HepG2 (cell line): ENCODE data around the gene NHP2. TPM values are rescaled to one million over a fixed set of nuclear protein-coding genes. Genes with fewer than 3 reads are reported as not detected.

ENCODE experiments used
- FOSL2 ChIP-seq: sonication (generic); formaldehyde crosslinking; IDR thresholded peaks from 2 replicates; pipeline ENCODE4 v1.4.0; 2020; ENCODE audit warnings: missing genetic modification reagents
- HOXA5 ChIP-seq: sonication (generic); formaldehyde crosslinking; IDR thresholded peaks from 2 replicates; pipeline ENCODE4 v1.4.0; 2020; ENCODE audit warnings: missing genetic modification reagents
- KDM5B ChIP-seq: sonication (generic); formaldehyde crosslinking; IDR thresholded peaks from 2 replicates; pipeline ENCODE4 v1.4.0; 2020; ENCODE audit warnings: missing genetic modification reagents, mild to moderate bottlenecking, borderline replicate concordance
- MAFF ChIP-seq: IDR thresholded peaks from 2 replicates; pipeline ENCODE4 v1.6.1; 2011; ENCODE audit warnings: low read depth, low read length, improper control_type of control experiment
- MED13 ChIP-seq: sonication (generic); formaldehyde crosslinking; IDR thresholded peaks from 2 replicates; pipeline ENCODE4 v1.5.0; 2020; ENCODE audit warnings: missing genetic modification reagents
- MEIS1 ChIP-seq: sonication (generic); formaldehyde crosslinking; IDR thresholded peaks from 2 replicates; pipeline ENCODE4 v1.9.0; 2021; ENCODE audit warnings: mild to moderate bottlenecking, missing genetic modification reagents, moderate library complexity, borderline replicate concordance
- NAIF1 ChIP-seq: sonication (generic); formaldehyde crosslinking; IDR thresholded peaks from 2 replicates; pipeline ENCODE4 v1.5.0; 2020; ENCODE audit warnings: mild to moderate bottlenecking, missing genetic modification reagents, borderline replicate concordance
- NFKB2 ChIP-seq: sonication (generic); formaldehyde crosslinking; IDR thresholded peaks from 2 replicates; pipeline ENCODE4 v1.4.0; 2020; ENCODE audit warnings: missing genetic modification reagents, borderline replicate concordance
- POLR2G ChIP-seq: fragments of 200-400 bp; formaldehyde crosslinking; IDR thresholded peaks from 2 replicates; pipeline ENCODE4 v1.6.1; 2018; ENCODE audit warnings: mild to moderate bottlenecking, low read depth, low read length, moderate library complexity
- ZNF124 ChIP-seq: sonication (generic); formaldehyde crosslinking; IDR thresholded peaks from 2 replicates; pipeline ENCODE4 v1.4.0; 2020; ENCODE audit warnings: missing genetic modification reagents
- ZNF672 ChIP-seq: sonication (generic); formaldehyde crosslinking; IDR thresholded peaks from 2 replicates; pipeline ENCODE4 v1.8.1; 2022; ENCODE audit warnings: missing genetic modification reagents
- ZNF878 ChIP-seq: sonication (generic); formaldehyde crosslinking; IDR thresholded peaks from 2 replicates; pipeline ENCODE4 v1.8.1; 2023; ENCODE audit warnings: mild to moderate bottlenecking, missing genetic modification reagents, moderate library complexity
- polyA plus RNA-seq, 8 experiments: library from polyadenylated mRNA; depleted of rRNA in 3 of 8; stranded (reverse) in 7 of 8; unstranded in 1 of 8; fragments of >200 nt; fragmentation: Illumina TruSeq in 4 of 8; extraction: Trizol in 4 of 8; gene quantifications; 2 replicates each; pipeline versions ENCODE4 v1.2.1 to v1.2.3, GENCODE V29; 2011 to 2016; ENCODE audit warnings: low read depth in 4 of 8, missing spikeins in 1 of 8, mixed read lengths in 1 of 8; ENCODE audit not compliant: insufficient read depth in 1 of 8
- total RNA-seq, 5 experiments: library from RNA; depleted of rRNA; stranded (reverse); fragments of >200 nt; fragmentation: Illumina TruSeq; extraction: Trizol; gene quantifications; 2 replicates each; pipeline ENCODE4 v1.2.3, GENCODE V29; 2016; ENCODE audit warnings: low read depth in 1 of 5
- TF ChIP-seq, protein P1 (sequence below): sonication (generic); formaldehyde crosslinking; IDR thresholded peaks from 2 replicates; pipeline ENCODE4 v1.5.1; 2020; ENCODE audit warnings: mild to moderate bottlenecking, missing genetic modification reagents, borderline replicate concordance
- TF ChIP-seq, protein P2 (sequence below): sonication (generic); formaldehyde crosslinking; IDR thresholded peaks from 2 replicates; pipeline ENCODE4 v1.4.0; 2020; ENCODE audit warnings: low read depth, missing genetic modification reagents
- TF ChIP-seq, protein P3 (sequence below): sonication (generic); formaldehyde crosslinking; IDR thresholded peaks from 2 replicates; pipeline ENCODE4 v1.8.1; 2023; ENCODE audit warnings: mild to moderate bottlenecking, moderate library complexity, missing genetic modification reagents
- TF ChIP-seq, protein P4 (sequence below): sonication (generic); formaldehyde crosslinking; IDR thresholded peaks from 2 replicates; pipeline ENCODE4 v1.4.0; 2020; ENCODE audit warnings: missing genetic modification reagents

Gene NHP2
- total and polyA plus RNA-seq, 2 of the 13 experiments (the other 11 are each of a cell fraction or from before 2014, with no cell fraction given), result 56.2 to 96.1 TPM

DNA sequence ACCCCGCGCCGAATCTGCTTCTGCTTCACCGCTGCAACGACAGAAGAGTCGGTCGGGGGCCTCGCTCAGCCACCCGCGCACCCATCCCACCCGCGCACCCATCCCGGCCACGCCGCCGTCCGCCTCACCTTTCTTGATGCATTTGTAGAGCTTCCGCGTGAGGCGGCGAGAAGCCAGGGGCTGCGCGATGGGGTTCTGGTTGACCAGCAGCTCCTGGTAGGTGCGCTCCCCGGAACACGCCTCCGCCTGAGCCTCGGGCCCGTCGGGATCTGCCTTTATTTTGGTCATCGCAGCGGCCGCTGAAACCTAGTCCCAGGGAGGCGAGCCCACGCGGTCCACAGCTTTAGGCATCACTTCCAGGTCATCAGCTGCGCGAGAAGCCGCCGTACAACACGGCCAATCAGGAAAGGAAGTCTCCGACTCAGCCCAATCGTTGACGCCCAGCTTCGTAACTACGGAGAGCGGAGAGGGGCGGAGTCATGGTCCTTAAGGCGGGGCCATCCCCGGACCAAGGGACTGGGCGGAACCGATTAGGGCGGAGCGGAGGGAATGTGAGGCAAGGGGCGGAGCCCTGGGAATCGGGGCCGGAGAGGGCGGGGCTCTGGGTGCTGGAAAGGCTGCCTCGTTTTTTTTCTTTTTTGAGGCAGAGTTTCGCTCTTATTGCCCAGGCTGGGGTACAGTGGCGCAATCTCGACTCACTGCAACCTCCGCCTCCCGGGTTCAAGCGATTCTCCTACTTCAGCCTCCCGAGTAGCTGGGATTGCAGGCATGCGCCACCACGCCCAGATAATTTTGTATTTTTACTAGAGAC lies at the start of gene NHP2 (continued):
- TF ChIP-seq, protein P1, sequence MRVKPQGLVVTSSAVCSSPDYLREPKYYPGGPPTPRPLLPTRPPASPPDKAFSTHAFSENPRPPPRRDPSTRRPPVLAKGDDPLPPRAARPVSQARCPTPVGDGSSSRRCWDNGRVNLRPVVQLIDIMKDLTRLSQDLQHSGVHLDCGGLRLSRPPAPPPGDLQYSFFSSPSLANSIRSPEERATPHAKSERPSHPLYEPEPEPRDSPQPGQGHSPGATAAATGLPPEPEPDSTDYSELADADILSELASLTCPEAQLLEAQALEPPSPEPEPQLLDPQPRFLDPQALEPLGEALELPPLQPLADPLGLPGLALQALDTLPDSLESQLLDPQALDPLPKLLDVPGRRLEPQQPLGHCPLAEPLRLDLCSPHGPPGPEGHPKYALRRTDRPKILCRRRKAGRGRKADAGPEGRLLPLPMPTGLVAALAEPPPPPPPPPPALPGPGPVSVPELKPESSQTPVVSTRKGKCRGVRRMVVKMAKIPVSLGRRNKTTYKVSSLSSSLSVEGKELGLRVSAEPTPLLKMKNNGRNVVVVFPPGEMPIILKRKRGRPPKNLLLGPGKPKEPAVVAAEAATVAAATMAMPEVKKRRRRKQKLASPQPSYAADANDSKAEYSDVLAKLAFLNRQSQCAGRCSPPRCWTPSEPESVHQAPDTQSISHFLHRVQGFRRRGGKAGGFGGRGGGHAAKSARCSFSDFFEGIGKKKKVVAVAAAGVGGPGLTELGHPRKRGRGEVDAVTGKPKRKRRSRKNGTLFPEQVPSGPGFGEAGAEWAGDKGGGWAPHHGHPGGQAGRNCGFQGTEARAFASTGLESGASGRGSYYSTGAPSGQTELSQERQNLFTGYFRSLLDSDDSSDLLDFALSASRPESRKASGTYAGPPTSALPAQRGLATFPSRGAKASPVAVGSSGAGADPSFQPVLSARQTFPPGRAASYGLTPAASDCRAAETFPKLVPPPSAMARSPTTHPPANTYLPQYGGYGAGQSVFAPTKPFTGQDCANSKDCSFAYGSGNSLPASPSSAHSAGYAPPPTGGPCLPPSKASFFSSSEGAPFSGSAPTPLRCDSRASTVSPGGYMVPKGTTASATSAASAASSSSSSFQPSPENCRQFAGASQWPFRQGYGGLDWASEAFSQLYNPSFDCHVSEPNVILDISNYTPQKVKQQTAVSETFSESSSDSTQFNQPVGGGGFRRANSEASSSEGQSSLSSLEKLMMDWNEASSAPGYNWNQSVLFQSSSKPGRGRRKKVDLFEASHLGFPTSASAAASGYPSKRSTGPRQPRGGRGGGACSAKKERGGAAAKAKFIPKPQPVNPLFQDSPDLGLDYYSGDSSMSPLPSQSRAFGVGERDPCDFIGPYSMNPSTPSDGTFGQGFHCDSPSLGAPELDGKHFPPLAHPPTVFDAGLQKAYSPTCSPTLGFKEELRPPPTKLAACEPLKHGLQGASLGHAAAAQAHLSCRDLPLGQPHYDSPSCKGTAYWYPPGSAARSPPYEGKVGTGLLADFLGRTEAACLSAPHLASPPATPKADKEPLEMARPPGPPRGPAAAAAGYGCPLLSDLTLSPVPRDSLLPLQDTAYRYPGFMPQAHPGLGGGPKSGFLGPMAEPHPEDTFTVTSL (CRISPR knock-in tag), result no peak
- no peak for TF ChIP-seq MEIS1 (CRISPR knock-in tag)
- TF ChIP-seq ZNF124 (CRISPR knock-in tag), result no peak; the same call in 1 of the 2 replicates
- TF ChIP-seq POLR2G, result peak; percentile 82
- no peak for TF ChIP-seq MED13 (CRISPR knock-in tag)
- no peak for TF ChIP-seq ZNF878 (CRISPR knock-in tag)
- 0 out of 2 replicates have a peak, but pooled peaks have one; percentile 41 for TF ChIP-seq NAIF1
- TF ChIP-seq, protein P2, sequence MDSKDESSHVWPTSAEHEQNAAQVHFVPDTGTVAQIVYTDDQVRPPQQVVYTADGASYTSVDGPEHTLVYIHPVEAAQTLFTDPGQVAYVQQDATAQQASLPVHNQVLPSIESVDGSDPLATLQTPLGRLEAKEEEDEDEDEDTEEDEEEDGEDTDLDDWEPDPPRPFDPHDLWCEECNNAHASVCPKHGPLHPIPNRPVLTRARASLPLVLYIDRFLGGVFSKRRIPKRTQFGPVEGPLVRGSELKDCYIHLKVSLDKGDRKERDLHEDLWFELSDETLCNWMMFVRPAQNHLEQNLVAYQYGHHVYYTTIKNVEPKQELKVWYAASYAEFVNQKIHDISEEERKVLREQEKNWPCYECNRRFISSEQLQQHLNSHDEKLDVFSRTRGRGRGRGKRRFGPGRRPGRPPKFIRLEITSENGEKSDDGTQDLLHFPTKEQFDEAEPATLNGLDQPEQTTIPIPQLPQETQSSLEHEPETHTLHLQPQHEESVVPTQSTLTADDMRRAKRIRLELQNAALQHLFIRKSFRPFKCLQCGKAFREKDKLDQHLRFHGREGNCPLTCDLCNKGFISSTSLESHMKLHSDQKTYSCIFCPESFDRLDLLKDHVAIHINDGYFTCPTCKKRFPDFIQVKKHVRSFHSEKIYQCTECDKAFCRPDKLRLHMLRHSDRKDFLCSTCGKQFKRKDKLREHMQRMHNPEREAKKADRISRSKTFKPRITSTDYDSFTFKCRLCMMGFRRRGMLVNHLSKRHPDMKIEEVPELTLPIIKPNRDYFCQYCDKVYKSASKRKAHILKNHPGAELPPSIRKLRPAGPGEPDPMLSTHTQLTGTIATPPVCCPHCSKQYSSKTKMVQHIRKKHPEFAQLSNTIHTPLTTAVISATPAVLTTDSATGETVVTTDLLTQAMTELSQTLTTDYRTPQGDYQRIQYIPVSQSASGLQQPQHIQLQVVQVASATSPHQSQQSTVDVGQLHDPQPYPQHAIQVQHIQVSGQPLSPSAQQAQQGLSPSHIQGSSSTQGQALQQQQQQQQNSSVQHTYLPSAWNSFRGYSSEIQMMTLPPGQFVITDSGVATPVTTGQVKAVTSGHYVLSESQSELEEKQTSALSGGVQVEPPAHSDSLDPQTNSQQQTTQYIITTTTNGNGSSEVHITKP (CRISPR knock-in tag), result peak; percentile 89
- TF ChIP-seq FOSL2 (CRISPR knock-in tag), result peak; percentile 22; the same call in 1 of the 2 replicates
- TF ChIP-seq HOXA5 (CRISPR knock-in tag), result 0 out of 2 replicates have a peak, but pooled peaks have one; percentile 17
- TF ChIP-seq KDM5B, result peak; percentile 34; the same call in 1 of the 2 replicates
- TF ChIP-seq ZNF672 (CRISPR knock-in tag), result no peak
- TF ChIP-seq MAFF, result no peak
- TF ChIP-seq NFKB2 (CRISPR knock-in tag), result no peak
- TF ChIP-seq, protein P3, sequence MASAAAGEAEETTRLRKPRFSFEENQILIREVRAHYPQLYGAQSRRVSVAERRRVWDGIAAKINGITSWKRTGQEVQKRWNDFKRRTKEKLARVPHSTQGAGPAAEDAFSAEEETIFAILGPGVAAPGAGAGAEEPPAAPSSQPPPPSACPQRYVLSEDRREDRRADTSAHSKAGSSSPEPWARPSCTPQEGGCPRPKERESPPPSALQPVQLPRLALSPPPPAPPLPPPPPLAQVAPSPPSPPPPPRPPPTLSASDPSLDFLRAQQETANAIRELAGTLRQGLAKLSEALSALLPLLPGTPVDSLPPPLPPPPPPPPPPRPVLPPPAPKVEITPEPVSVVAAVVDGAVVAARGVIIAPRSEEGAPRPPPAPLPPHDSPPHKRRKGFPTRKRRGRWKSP (CRISPR knock-in tag), result peak; percentile 14; the same call in 1 of the 2 replicates
- TF ChIP-seq, protein P4, sequence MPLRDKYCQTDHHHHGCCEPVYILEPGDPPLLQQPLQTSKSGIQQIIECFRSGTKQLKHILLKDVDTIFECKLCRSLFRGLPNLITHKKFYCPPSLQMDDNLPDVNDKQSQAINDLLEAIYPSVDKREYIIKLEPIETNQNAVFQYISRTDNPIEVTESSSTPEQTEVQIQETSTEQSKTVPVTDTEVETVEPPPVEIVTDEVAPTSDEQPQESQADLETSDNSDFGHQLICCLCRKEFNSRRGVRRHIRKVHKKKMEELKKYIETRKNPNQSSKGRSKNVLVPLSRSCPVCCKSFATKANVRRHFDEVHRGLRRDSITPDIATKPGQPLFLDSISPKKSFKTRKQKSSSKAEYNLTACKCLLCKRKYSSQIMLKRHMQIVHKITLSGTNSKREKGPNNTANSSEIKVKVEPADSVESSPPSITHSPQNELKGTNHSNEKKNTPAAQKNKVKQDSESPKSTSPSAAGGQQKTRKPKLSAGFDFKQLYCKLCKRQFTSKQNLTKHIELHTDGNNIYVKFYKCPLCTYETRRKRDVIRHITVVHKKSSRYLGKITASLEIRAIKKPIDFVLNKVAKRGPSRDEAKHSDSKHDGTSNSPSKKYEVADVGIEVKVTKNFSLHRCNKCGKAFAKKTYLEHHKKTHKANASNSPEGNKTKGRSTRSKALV (CRISPR knock-in tag), result no peak
